Neural crest cell (in vitro differentiated cells): ENCODE measurements around the gene ATP6AP2. TPM values are rescaled to one million over a fixed set of nuclear protein-coding genes. Genes with fewer than 3 reads are reported as not detected.

Source experiments
- DNase-seq: peaks from one replicate; pipeline ENCODE4 v3.0.0; 2021; ENCODE audit warnings: low read depth, mixed read lengths, low spot score
- H3K27ac Mint-ChIP-seq: one replicate; pipeline ENCODE4 v1.8.0; 2021; ENCODE audit warnings: mild to moderate bottlenecking, mixed read lengths; ENCODE audit not compliant: unreplicated experiment
- H3K27me3 Mint-ChIP-seq: 2 replicates; pipeline ENCODE4 v1.8.0; 2021; ENCODE audit warnings: low read depth, mild to moderate bottlenecking, mixed read lengths
- H3K36me3 Mint-ChIP-seq: 2 replicates; pipeline ENCODE4 v1.8.0; 2021; ENCODE audit warnings: low read depth, mild to moderate bottlenecking, mixed read lengths
- H3K4me1 Mint-ChIP-seq: 2 replicates; pipeline ENCODE4 v1.8.0; 2021; ENCODE audit warnings: mixed read lengths
- H3K4me3 Mint-ChIP-seq: one replicate; pipeline ENCODE4 v1.8.0; 2021; ENCODE audit warnings: mild to moderate bottlenecking, mixed read lengths
- H3K9me3 Mint-ChIP-seq: 2 replicates; pipeline ENCODE4 v1.8.0; 2021; ENCODE audit warnings: mixed read lengths
- CTCF ChIP-seq: fragments of 200-600 bp; sonication (generic); conservative IDR thresholded peaks from 2 replicates; pipeline ENCODE4 v1.5.0; 2021; ENCODE audit warnings: antibody characterized with exemption, mild to moderate bottlenecking
- total RNA-seq: library from RNA; stranded (reverse); gene quantifications from 2 replicates; pipeline ENCODE4 v1.2.1, GENCODE V29; 2021

Gene ATP6AP2
- total RNA-seq, 1 donor from 2014 or later, result 46.7 TPM

GRCh38 chrX:40603446-40603845 lies 22.7 kb downstream of the ATP6AP2 start:
- Mint-ChIP-seq H3K36me3 (peaks cover 10% of the 10 kb centered on the region), H3K4me3 (no peak overlapping the region), H3K4me1 (no peaks in the 10 kb centered on the region), H3K27ac (no peak overlapping the region), H3K27me3 (no peaks in the 10 kb centered on the region), H3K9me3 (no peaks in the 10 kb centered on the region)
- no peak for TF ChIP-seq CTCF
- DNase-seq, result no peak

- H3K9me3 Mint-ChIP-seq, result no peaks in the 10 kb centered on the region
- no peak overlapping the region for H3K4me3 Mint-ChIP-seq
- no peaks in the 10 kb centered on the region for H3K27me3 Mint-ChIP-seq
- no peak for TF ChIP-seq CTCF
- H3K27ac Mint-ChIP-seq, result no peak overlapping the region
- no peaks in the 10 kb centered on the region for H3K4me1 Mint-ChIP-seq
- DNase-seq, result no peak
- peaks cover 5% of the 10 kb centered on the region for H3K36me3 Mint-ChIP-seq
Observed at GRCh38 chrX:40607381-40607780, 26.6 kb downstream of the ATP6AP2 start.

GRCh38 chrX:40612511-40612910 lies 31.7 kb downstream of the ATP6AP2 start:
- H3K36me3 Mint-ChIP-seq, result no peaks in the 10 kb centered on the region
- DNase-seq, result no peak
- no peak for TF ChIP-seq CTCF
- no peaks in the 10 kb centered on the region for H3K27me3 Mint-ChIP-seq
- no peak overlapping the region for H3K4me3 Mint-ChIP-seq
- H3K4me1 Mint-ChIP-seq, result no peaks in the 10 kb centered on the region
- no peak overlapping the region for H3K27ac Mint-ChIP-seq
- H3K9me3 Mint-ChIP-seq, result peaks cover under 1% of the 10 kb centered on the region

GRCh38 chrX:40615976-40616375 lies 35.2 kb downstream of the ATP6AP2 start:
- no peaks in the 10 kb centered on the region for H3K27me3 Mint-ChIP-seq
- H3K36me3 Mint-ChIP-seq, result no peaks in the 10 kb centered on the region
- TF ChIP-seq CTCF, result no peak
- no peak overlapping the region for H3K4me3 Mint-ChIP-seq
- H3K27ac Mint-ChIP-seq, result no peak overlapping the region
- H3K9me3 Mint-ChIP-seq, result peaks cover 5% of the 10 kb centered on the region
- H3K4me1 Mint-ChIP-seq, result no peaks in the 10 kb centered on the region
- DNase-seq, result no peak

- H3K4me1 Mint-ChIP-seq, result no peaks in the 10 kb centered on the region
- no peaks in the 10 kb centered on the region for H3K27me3 Mint-ChIP-seq
- H3K36me3 Mint-ChIP-seq, result no peaks in the 10 kb centered on the region
- no peak overlapping the region for H3K27ac Mint-ChIP-seq
- DNase-seq, result no peak
- peaks cover 5% of the 10 kb centered on the region for H3K9me3 Mint-ChIP-seq
- TF ChIP-seq CTCF, result no peak
- no peak overlapping the region for H3K4me3 Mint-ChIP-seq
Observed at GRCh38 chrX:40617566-40617965, 36.8 kb downstream of the ATP6AP2 start.
